T-helper 9 cell (primary cell): ENCODE results near the gene USP17L11.
A peak's percentile ranks its signal among the peaks of the same experiment; 100 is the strongest.
"Not testable (repeated sequence)": the region's sequence is repeated elsewhere in the genome, so short reads cannot be mapped to it uniquely, and the experiment has no call there.

Experiments
- DNase-seq: peaks from one replicate; pipeline ENCODE4 v3.0.0-alpha.2; 2020
- total RNA-seq, 2 donors: gene quantifications; one replicate each; lab custom pipeline; 2026; lab: John Stamatoyannopoulos, UW

Gene USP17L11, protein sequence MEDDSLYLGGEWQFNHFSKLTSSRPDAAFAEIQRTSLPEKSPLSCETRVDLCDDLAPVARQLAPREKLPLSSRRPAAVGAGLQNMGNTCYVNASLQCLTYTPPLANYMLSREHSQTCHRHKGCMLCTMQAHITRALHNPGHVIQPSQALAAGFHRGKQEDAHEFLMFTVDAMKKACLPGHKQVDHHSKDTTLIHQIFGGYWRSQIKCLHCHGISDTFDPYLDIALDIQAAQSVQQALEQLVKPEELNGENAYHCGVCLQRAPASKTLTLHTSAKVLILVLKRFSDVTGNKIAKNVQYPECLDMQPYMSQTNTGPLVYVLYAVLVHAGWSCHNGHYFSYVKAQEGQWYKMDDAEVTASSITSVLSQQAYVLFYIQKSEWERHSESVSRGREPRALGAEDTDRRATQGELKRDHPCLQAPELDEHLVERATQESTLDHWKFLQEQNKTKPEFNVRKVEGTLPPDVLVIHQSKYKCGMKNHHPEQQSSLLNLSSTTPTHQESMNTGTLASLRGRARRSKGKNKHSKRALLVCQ
- 0 reads per million in 2 donors for total RNA-seq

DNA sequence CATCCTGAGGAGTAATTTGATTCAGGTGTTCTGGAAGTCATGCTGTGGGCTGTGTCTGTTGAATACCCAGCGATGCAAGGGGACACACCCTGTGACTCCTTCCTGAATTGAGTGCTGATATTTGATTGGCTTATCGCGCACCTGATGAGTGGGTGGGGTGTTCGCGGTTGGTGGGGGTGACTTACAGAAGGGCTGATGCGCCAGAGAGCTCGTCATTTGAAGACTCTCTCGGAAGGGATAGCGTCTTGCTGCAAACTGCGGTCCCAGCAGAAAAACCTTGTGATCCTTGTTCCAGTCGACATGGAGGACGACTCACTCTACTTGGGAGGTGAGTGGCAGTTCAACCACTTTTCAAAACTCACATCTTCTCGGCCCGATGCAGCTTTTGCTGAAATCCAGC is at the start of gene USP17L11:
TSS of gene USP17L11 (plus strand) at position 301 of the 400 bp plus-strand sequence. CDS start at position 301, 0 bp downstream.
- DNase-seq, result not testable (repeated sequence)

DNA sequence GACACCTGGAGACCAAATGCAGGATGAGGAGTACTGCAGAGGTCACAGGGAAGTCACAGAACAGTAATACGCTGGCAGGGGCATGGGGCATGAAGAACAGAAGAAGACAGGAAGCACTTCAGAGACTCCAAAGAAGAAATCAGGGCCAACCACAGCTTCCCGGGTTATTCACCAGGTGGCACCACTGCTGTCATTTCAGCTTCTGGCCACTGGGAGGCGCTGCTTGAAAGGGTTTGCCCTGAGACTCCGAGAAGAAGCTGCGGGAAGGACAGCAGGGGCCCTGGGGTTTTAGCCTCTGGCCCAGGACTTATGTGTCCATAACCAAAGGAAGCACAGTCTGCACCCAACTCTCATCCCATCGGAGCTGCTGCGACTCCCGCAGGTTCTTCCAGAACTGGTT is 49.2 kb upstream of the USP17L11 start:
- DNase-seq, result peak; percentile 49

DNA sequence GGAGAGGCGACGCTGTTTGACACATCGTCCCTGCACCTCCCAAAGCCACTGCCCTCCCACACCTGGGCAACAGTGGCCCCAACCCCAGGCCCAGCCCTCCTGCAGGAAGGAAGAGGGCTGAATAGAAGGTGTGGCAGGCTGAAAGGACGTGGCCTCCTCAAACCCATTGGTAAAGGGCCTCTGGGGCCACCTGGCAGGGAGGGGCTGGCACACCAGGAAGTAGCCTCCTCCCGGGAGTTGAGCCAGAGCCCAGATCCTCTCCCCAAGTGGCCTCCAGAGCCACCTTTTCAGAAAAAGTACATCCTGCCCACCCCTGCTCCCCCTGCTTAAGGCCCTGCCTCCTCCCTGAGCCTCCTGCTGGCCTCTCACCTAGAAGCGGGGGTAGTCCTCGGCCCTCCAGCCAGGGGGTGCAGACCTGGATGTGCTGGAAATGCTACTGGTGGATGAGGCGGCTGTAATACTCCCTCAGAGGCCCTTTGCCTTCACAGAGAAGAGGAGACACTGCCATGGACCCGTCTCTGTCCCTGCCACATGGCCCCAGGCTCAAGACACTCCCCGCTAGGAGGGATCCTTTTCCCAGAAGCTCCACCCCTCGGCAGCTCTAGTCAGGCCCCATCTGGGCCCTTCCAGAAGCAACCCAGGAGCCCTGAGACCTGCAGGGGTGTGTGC is 45.3 kb upstream of the USP17L11 start, which contains the start of gene FAM90A26:
TSS of gene FAM90A26 (plus strand) at position 619 of the 669 bp plus-strand sequence. CDS start 2,764 bp downstream, outside the sequence.
- DNase-seq, result not testable (repeated sequence)

DNA sequence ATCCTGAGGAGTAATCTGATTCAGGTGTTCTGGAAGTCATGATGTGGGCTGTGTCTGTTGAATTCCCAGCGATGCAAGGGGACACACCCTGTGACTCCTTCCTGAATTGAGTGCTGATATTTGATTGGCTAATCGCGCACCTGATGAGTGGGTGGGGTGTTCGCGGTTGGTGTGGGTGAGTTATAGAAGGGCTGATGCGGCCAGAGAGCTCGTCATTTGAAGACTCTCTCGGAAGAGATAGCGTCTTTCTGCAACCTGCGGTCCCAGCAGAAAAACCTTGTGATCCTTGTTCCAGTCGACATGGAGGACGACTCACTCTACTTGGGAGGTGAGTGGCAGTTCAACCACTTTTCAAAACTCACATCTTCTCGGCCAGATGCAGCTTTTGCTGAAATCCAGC is 4.8 kb upstream of the USP17L11 start, which contains the start of gene USP17L10:
TSS of gene USP17L10 (plus strand) at position 301 of the 400 bp plus-strand sequence. CDS start at position 301, 0 bp downstream.
- DNase-seq, result not testable (repeated sequence)

DNA sequence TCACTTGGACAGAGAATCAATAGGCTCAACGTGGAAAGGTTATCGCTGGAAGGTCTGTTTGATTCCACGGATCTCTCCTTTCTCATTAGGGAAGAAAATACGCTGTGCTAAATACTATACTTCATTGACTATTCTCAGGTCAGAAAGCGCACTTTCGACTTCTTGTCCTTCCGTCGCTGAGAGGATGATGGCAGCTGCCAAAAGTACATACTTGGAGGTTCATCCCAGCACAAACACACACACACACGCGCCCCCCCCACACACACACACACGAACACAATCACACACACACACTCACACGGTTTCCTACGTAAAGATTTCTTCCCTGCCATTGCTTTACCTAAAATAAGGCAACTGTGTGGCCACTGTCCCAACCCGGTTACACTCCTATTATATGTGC is 504 bp upstream of the USP17L11 start:
- not testable (repeated sequence) for DNase-seq

DNA sequence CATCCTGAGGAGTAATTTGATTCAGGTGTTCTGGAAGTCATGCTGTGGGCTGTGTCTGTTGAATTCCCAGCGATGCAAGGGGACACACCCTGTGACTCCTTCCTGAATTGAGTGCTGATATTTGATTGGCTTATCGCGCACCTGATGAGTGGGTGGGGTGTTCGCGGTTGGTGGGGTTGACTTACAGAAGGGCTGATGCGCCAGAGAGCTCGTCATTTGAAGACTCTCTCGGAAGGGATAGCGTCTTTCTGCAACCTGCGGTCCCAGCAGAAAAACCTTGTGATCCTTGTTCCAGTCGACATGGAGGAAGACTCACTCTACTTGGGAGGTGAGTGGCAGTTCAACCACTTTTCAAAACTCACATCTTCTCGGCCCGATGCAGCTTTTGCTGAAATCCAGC is 4.6 kb downstream of the USP17L11 start, which contains the start of gene USP17L12:
TSS of gene USP17L12 (plus strand) at position 301 of the 400 bp plus-strand sequence. CDS start at position 301, 0 bp downstream.
- DNase-seq, result not testable (repeated sequence)

DNA sequence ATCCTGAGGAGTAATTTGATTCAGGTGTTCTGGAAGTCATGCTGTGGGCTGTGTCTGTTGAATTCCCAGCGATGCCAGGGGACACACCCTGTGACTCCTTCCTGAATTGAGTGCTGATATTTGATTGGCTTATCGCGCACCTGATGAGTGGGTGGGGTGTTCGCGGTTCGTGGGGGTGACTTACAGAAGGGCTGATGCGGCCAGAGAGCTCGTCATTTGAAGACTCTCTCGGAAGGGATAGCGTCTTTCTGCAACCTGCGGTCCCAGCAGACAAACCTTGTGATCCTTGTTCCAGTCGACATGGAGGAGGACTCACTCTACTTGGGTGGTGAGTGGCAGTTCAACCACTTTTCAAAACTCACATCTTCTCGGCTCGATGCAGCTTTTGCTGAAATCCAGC is 9.4 kb downstream of the USP17L11 start, which contains the start of gene USP17L13:
TSS of gene USP17L13 (plus strand) at position 301 of the 400 bp plus-strand sequence. CDS start at position 301, 0 bp downstream.
- not testable (repeated sequence) for DNase-seq

DNA sequence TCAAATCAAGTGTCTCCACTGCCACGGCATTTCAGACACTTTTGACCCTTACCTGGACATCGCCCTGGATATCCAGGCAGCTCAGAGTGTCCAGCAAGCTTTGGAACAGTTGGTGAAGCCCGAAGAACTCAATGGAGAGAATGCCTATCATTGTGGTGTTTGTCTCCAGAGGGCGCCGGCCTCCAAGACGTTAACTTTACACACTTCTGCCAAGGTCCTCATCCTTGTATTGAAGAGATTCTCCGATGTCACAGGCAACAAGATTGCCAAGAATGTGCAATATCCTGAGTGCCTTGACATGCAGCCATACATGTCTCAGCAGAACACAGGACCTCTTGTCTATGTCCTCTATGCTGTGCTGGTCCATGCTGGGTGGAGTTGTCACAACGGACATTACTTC is 15.0 kb downstream of the USP17L11 start:
- not testable (repeated sequence) for DNase-seq

DNA sequence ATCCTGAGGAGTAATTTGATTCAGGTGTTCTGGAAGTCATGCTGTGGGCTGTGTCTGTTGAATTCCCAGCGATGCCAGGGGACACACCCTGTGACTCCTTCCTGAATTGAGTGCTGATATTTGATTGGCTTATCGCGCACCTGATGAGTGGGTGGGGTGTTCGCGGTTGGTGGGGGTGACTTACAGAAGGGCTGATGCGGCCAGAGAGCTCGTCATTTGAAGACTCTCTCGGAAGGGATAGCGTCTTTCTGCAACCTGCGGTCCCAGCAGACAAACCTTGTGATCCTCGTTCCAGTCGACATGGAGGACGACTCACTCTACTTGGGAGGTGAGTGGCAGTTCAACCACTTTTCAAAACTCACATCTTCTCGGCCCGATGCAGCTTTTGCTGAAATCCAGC is 18.9 kb downstream of the USP17L11 start, which contains the start of gene USP17L15:
TSS of gene USP17L15 (plus strand) at position 301 of the 400 bp plus-strand sequence. CDS start at position 301, 0 bp downstream.
- DNase-seq, result not testable (repeated sequence)

DNA sequence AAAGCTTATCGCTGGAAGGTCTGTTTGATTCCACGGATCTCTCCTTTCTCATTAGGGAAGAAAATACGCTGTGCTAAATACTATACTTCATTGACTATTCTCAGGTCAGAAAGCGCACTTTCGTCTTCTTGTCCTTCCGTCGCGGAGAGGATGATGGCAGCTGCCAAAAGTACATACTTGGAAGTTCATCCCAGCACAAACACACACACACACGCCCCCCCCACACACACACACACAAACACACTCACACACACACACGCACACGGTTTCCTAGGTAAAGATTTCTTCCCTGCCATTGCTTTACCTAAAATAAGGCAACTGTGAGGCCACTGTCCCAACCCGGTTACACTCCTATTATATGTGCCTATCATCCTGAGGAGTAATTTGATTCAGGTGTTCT is 23.3 kb downstream of the USP17L11 start:
- DNase-seq, result not testable (repeated sequence)

DNA sequence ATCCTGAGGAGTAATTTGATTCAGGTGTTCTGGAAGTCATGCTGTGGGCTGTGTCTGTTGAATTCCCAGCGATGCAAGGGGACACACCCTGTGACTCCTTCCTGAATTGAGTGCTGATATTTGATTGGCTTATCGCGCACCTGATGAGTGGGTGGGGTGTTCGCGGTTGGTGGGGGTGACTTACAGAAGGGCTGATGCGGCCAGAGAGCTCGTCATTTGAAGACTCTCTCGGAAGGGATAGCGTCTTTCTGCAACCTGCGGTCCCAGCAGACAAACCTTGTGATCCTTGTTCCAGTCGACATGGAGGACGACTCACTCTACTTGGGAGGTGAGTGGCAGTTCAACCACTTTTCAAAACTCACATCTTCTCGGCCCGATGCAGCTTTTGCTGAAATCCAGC is 28.4 kb downstream of the USP17L11 start, which contains the start of gene USP17L17:
TSS of gene USP17L17 (plus strand) at position 301 of the 400 bp plus-strand sequence. CDS start at position 301, 0 bp downstream.
- DNase-seq, result not testable (repeated sequence)

DNA sequence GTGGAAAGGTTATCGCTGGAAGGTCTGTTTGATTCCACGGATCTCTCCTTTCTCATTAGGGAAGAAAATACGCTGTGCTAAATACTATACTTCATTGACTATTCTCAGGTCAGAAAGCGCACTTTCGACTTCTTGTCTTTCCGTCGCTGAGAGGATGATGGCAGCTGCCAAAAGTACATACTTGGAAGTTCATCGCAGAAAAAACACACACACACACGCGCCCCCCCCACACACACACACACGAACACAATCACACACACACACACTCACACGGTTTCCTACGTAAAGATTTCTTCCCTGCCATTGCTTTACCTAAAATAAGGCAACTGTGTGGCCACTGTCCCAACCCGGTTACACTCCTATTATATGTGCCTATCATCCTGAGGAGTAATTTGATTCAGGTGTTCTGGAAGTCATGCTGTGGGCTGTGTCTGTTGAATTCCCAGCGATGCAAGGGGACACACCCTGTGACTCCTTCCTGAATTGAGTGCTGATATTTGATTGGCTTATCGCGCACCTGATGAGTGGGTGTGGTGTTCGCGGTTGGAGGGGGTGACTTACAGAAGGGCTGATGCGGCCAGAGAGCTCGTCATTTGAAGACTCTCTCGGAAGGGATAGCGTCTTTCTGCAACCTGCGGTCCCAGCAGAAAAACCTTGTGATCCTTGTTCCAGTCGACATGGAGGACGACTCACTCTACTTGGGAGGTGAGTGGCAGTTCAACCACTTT is 32.9 kb downstream of the USP17L11 start, which contains the start of gene USP17L18:
TSS of gene USP17L18 (plus strand) at position 678 of the 728 bp plus-strand sequence. CDS start at position 678, 0 bp downstream.
- not testable (repeated sequence) for DNase-seq

DNA sequence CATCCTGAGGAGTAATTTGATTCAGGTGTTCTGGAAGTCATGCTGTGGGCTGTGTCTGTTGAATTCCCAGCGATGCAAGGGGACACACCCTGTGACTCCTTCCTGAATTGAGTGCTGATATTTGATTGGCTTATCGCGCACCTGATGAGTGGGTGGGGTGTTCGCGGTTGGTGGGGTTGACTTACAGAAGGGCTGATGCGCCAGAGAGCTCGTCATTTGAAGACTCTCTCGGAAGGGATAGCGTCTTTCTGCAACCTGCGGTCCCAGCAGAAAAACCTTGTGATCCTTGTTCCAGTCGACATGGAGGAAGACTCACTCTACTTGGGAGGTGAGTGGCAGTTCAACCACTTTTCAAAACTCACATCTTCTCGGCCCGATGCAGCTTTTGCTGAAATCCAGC is 37.9 kb downstream of the USP17L11 start, which contains the start of gene USP17L19:
TSS of gene USP17L19 (plus strand) at position 301 of the 400 bp plus-strand sequence. CDS start at position 301, 0 bp downstream.
- not testable (repeated sequence) for DNase-seq

DNA sequence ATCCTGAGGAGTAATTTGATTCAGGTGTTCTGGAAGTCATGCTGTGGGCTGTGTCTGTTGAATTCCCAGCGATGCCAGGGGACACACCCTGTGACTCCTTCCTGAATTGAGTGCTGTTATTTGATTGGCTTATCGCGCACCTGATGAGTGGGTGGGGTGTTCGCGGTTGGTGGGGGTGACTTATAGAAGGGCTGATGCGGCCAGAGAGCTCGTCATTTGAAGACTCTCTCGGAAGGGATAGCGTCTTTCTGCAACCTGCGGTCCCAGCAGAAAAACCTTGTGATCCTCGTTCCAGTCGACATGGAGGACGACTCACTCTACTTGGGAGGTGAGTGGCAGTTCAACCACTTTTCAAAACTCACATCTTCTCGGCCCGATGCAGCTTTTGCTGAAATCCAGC is 42.6 kb downstream of the USP17L11 start, which contains the start of gene USP17L20:
TSS of gene USP17L20 (plus strand) at position 301 of the 400 bp plus-strand sequence. CDS start at position 301, 0 bp downstream.
- not testable (repeated sequence) for DNase-seq

DNA sequence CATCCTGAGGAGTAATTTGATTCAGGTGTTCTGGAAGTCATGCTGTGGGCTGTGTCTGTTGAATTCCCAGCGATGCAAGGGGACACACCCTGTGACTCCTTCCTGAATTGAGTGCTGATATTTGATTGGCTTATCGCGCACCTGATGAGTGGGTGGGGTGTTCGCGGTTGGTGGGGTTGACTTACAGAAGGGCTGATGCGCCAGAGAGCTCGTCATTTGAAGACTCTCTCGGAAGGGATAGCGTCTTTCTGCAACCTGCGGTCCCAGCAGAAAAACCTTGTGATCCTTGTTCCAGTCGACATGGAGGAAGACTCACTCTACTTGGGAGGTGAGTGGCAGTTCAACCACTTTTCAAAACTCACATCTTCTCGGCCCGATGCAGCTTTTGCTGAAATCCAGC is 47.4 kb downstream of the USP17L11 start, which contains the start of gene USP17L21:
TSS of gene USP17L21 (plus strand) at position 301 of the 400 bp plus-strand sequence. CDS start at position 301, 0 bp downstream.
- not testable (repeated sequence) for DNase-seq
